Stimulated activated CD8-positive, alpha-beta memory T cell treated with anti-CD3 and anti-CD28 coated beads, Interleukin-15, amount 100 ng/mL, for 48 hours (primary cell): ENCODE measurements around the gene BAZ1B.
A peak's percentile ranks its signal among the peaks of the same experiment; 100 is the strongest.
"Not testable (repeated sequence)": the region's sequence is repeated elsewhere in the genome, so short reads cannot be mapped to it uniquely, and the experiment has no call there.

ENCODE experiments used
- DNase-seq, 2 donors: peaks; one replicate each; pipeline ENCODE4 v3.0.0-alpha.2; 2020; ENCODE audit warnings: low read depth in 2 of 2

Gene BAZ1B

DNA sequence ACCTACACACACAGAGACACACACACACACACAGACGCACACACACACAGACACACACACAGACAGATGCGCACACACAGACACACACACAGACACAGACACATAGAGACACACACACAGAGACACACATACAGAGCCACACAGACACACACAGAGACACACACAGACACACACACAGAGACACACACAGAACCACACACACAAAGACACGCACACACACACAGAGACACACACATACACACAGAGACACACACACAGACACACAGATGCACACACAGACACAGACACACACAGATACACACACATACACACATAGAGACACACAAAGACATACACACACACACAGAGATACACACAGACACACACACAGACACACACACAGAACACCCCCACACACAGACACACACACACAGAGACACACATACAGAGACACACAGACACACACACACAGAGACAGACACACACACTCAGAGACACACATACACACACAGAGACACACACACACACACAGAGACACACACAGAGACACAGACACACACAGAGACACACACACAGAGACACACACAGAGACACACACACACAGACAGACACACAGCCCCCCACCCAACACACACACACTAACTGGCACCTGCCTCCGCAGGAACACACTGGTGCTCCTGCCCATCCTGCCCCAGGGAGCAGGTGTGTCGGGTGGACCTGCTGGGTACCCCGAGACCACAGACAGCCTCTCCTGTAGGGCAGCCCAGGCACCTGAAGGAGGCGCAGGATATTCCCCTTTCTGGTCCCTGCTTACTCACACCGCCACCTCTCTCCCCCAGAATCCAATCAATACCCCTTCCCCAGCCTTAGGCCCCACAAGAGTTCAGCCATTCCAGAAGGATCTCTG, 93.9 kb downstream of the BAZ1B start:
- no peak for DNase-seq

DNA sequence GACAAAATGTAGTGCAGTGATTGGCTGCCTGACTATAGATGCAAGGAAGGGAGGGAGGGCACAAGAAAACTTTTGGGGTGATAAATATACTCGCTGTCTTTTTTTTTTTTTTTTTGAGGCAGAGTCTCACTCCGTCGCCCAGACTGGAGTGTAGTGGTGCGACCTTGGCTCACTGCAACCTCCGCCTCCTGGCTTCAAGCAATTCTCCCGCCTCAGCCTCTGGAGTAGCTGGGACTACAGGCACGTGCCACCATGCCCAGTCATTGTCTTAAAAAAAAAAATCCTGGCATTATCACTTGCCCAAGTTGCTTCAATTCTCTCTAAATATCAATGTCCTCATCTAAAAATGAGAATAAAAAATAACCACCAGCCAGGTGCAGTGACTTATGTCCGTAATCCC, 96.1 kb downstream of the BAZ1B start:
- no peak for DNase-seq

DNA sequence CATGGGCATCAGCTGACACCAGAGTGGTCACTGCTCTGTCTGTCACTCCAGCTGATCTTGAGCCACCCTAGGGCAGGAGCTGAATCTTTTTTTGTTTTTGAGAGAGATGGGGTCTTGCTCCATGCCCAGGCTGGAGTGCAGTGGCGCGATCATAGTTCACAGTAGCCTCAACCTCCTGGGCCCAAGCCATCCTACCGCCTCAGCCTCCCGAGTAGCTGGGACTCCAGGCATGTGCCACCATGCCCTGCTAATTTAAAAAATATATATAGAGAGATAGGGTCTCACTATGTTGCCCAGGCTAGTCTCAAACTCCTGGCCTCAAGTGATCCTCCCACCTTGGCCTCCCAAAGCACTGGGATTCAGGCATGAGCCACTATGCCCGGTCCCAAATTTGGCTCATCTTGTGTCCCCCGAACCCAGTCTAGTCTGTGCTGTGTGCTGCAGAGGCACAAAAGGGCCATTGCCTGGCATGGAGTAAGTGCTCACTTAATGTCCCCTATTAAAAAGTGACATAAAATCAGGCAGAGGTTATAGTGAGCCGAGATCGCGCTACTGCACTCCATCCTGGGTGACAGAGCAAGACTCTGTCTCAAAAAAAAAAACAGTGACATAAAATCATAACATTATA, 96.6 kb downstream of the BAZ1B start:
- no peak for DNase-seq

GRCh38 chr7:73424489-73424885, 97.6 kb downstream of the BAZ1B start:
- no peak for DNase-seq

DNA sequence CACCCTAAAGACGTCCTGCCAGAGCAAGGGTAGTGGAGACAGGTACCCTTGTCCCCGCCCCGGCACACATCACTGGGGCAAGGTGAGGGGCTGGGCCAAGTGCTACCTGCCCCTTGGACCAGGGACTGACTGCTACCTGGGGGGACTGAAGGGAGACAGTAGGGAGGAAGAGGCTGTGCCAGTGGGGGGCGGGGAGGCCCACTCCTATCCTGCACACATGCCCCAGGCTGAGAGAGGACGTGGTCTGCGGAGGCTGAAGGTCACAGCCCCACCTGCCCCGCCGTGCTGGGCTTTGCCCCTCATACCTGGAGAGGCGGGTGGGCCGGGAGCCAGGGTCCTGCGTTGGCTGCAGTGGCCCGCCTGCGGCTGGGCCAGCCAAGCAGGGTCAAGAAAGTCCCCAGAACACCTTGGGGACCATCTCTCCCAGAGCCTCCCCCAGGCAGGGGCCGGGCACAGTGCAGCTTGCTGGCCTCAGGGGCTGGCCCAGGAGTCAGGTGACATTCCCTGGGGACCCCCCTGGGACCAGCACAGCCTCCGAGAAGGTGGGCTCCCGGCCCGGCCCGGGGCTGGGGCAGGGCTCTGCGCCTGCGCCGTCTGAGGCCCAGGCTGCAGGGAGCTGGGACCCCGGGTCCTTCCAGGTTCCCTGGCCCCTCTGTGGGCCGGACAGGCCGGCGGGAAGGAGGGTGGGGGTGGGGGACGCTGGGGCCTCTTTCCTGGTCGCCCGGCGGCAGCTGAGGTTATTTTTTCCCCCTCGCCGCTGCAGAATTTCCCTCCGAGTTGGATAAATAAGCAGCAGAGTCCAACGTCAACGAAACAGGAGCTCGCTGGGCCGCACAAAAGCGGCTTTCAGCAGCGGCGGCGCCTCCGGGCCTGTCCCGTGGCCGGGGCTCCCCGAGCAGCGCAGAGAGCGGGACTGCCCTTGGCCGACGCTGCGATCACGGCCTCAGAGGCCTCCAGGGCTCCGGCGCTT, 98.3 kb downstream of the BAZ1B start:
- DNase-seq = no peak

DNA sequence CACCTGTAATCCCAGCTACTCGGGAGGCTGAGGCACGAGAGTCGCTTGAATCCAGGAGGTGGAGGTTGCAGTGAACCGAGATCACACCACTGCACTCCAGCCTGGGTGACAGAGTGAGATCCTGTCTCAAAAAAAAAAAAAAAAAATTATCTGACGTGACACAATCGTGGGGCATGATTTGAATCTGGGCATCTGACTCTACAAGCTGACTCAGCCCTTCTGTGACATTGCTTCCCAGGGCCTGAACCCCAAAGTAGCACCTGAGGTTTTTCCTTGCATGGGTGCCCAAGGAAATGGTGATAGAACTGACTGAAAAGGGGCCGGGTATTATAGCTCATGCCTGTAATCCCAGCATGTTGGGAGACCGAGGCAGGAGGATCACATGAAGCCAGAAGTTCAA, 101.5 kb downstream of the BAZ1B start:
- DNase-seq = not testable (repeated sequence)

DNA sequence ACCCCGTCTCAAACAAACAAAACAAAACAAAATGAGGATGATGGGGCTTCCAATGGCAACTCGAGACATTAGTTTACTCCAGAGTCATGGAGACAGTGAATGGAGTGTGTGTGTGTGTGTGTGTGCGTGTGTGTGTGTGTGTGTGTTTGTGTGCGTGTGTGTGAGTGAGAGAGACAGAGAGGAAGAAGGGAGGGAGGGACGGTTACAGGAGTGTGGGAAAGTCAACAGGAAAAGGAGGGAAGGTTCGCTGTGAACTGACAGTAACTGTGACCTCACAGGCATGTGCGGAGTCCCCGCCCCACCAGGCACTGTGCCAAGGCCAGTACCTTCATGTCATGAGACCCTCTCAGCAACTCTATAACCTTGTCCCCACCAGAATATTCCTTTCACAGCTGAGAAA, 102.1 kb downstream of the BAZ1B start:
- DNase-seq = not testable (repeated sequence)

GRCh38 chr7:73418113-73418703, 103.9 kb downstream of the BAZ1B start:
- no peak for DNase-seq

DNA sequence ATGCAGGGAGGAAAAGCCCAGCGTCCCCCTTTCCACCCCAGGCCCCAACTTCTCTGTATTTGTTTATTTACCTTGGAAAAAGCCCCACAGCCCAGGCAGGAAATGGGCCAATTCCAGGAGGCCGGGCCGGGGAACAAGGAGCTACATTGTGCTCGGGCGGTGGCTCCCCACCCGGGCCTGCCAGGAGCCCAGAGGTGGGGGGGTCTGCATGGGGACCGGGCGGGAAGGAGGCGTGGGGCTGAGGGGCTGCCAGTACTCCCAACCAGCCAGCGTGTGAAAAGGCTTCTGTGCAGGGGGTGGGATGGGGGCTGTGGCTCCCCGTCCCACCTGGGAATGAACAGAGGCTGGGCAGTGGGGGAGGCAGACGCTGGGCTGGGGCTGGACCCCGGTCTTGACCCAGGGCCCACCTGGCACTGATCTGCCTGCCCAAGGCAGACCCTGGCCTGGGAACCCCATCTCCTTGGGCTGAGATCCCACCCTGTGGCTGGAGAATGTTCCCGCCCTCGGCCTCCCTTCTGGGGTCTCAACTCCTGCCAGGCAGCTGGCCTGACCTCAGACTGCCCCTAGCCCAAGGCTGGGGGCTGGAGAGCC, 111.5 kb downstream of the BAZ1B start:
- DNase-seq = not testable (repeated sequence)

DNA sequence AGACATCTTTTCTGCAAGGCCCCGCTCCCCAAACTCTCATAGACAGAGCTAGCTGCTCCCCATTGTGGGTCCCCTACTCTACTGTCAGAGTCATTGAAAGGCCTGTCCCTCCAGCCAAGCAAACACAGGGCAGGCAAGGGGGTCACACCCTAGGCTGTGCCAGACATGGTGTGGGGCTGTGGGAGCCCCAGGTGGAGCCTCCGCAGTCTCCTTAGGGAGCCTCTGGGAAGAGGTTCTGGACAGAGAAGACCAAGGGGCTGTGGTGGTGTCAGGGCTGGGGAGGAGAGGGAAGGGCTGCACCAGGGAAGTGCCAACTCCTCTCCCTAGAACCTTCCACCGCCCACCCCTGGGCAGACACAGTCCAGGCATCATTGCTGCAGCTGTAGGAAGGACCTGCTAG, 117.2 kb downstream of the BAZ1B start:
- not testable (repeated sequence) for DNase-seq

DNA sequence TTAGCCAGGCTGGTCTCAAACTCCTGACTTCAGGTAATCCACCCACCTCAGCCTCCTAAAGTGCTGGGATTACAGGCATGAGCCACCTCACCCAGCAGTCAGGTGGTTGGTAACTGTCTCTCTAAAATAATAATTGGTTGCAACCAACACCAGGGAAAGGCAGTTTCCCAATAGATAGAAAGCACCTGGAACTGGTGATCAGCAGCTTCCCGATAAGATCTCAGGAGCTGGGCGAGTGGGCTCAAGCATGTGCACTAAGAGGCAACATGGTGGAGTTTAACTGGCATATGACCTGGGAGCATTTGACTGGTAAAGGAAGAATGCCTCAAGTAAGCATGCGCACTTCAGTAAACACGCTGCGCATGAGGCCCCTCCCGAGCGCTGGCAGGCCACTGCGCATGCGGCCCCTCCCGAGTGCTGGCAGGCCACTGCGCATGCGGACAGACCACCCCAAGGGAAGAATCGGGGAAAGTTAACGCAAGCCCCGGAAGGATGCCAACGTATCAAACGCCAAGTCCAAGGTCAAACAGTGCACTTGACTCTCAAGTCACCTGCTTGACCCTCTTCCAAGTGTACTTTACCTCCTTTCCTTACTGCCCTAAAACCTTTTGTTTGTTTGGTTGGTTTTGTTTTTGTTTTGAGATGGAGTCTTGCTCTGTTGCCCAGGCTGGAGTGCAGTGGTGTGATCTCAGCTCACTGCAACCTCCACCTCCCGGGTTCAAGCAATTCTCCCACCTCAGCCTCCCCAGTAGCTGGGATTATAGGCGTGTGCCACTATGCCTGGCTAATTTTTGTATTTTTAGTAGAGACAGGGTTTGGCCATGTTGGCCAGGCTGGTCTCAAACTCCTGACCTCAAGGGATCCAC, 122.7 kb downstream of the BAZ1B start:
- peak; percentile 47 to 66 for DNase-seq

DNA sequence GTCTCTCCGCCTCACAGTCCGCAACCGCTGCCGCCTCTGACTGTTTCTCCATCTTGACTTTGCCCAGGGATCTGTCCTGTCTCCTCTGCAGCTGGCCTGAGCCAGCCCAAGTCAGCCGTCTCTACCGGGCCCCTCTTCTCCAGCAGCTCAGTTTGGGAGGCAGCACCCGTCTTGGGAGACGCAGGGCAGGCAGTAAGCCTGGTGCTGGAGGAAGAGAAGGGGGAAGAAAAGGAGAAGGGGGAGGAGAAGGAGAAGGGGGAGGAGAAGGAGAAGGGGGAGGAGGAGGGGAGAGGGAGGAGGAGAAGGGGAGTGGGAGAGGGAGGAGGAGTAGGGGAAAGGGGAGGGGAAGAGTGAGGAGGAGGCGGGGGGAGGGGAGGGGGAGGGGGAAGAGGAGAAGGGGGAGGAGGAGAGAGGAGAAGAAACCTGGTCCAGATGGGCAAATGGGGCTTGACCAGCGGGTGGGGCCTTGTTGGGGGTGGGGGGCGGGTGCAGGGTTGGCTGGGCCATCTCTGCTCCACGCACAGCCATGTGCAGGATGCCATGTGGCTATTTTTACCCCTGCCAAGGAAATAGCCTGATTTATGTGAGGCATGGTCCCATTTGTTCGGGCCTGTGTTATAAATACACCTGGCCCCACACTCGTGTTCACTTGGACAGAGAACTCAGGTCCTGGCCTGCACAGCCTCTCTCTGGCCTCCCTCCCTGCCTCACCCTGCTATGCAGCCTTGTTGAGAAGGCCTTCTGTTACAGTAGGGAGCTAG, 124.4 kb downstream of the BAZ1B start:
- no peak for DNase-seq

DNA sequence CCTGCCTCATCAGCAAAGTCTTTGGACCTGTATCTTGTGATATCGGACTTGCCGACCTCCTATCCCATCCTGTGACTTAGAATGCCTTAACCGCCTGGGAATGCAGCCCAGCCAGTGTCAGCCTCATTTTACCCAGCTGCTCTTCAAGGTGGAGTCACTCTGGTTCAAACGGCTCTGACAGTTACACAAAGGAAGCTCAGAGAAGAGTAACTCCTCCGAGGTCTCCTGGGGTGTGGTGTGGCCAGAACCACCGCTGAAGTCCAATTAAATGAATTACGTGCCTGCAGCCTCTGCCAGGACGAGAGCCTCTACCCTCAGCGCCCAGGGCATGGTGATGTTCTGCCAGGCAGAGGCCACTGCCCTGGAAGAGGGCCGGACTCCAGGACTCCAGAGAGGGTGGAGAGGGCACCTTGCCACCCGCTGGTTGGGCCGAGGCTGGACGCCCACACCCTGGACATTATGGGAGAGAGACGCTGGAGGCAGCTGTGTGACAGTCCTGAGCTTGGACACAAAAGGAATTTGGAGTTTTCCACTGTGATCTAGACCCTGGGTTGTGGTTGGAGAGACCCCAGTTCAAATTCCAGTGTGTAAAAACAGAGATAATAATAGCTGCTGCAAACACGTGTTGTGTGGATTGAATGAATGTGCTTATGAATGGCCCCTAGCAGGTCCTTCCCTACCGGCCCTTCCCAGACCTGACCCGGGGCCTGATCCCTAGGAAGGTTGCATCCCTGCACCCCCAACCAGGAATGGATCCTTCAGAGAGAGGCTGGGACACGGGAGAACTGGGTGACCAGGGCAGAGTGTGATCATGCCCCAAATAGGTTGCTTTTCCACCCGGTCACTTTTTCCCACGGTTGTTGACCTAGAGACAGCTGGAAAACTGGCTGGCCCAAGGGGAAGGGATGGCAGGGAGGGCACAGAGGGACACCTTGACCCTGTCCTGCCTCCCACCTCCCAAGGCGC, 126.3 kb downstream of the BAZ1B start:
- no peak for DNase-seq

DNA sequence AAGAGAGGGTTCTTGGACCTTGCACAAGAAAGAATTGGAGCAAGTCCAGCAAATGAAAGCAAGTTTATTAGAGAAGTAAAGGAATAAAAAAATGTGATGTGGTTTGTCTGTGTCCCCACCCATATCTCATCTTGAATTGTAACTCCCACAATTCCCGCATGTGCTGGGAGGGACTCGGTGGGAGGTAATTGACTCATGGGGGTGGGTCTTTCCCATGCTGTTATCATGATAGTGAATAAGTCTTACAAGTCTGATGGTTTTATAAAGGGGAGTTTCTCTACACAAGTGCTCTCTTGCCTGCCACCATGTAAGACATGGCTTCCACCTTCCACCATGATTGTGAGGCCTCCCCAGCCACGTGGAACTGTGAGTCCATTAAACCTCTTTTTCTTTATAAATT, 127.7 kb downstream of the BAZ1B start:
- no peak for DNase-seq

DNA sequence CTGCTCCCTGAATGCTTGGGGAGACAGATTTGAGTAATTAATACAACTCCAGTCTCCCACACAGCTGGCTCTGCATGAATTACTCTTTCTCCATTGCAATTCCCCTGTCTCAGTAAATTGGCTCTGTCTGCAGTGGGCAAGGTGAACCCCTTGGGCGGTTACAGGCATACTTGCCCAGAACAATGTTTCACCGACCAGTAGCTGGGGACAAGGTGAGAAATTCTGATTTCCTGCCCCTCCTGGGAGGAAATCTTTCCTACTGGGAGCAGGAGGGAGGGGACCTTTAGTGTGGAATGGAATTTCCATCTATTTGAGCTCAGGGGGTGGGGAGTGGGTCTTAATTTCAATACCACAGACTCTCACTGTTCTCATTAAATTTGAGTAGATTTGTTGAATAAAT, 130.7 kb downstream of the BAZ1B start:
- DNase-seq = no peak
